Erythroblast (primary cell): ENCODE data around the gene AGR2.

Source experiments
- DNase-seq, 2 experiments: peaks; one replicate each; lab custom pipeline; 2025; lab: John Stamatoyannopoulos, UW
- GATA1 ChIP-seq: IDR thresholded peaks from 2 replicates; pipeline ENCODE4 v1.6.1; 2011; ENCODE audit warnings: low read depth, mild to moderate bottlenecking, control low read depth, low read length, moderate library complexity
- POLR2A ChIP-seq: IDR thresholded peaks from 2 replicates; pipeline ENCODE4 v1.6.1; 2011; ENCODE audit warnings: mild to moderate bottlenecking, low read length

The AGR2 gene

GRCh38 chr7:16803125-16803524 lies 1.7 kb downstream of the AGR2 start:
- TF ChIP-seq POLR2A (no peak), GATA1 (no peak)
- no peak for DNase-seq

- TF ChIP-seq POLR2A, result no peak
- no peak for TF ChIP-seq GATA1
- DNase-seq, result no peak
Observed at GRCh38 chr7:16801579-16801978, 3.2 kb downstream of the AGR2 start.

- TF ChIP-seq GATA1 (no peak), POLR2A (no peak)
- DNase-seq, result peak; percentile 56 to 69
Observed at GRCh38 chr7:16801111-16801542, 3.7 kb downstream of the AGR2 start.

GRCh38 chr7:16795624-16796023 lies 9.2 kb downstream of the AGR2 start:
- no peak for DNase-seq
- TF ChIP-seq POLR2A, result no peak
- no peak for TF ChIP-seq GATA1

GRCh38 chr7:16794986-16795385 lies 9.8 kb downstream of the AGR2 start:
- TF ChIP-seq POLR2A, result no peak
- TF ChIP-seq GATA1, result no peak
- no peak for DNase-seq

- peak; percentile 53 to 76 for DNase-seq
Observed at GRCh38 chr7:16791905-16792698, 12.7 kb downstream of the AGR2 start.

GRCh38 chr7:16791071-16791470 lies 13.7 kb downstream of the AGR2 start:
- no peak for DNase-seq
- no peak for TF ChIP-seq GATA1
- TF ChIP-seq POLR2A, result no peak

More at GRCh38 chr7:16791905-16792698, 12.7 kb downstream of the AGR2 start:
- TF ChIP-seq GATA1 (no peak), POLR2A (no peak)

GRCh38 chr7:16787127-16787526 lies 17.7 kb downstream of the AGR2 start:
- TF ChIP-seq GATA1 (no peak), POLR2A (no peak)
- no peak for DNase-seq

GRCh38 chr7:16786257-16786656 lies 18.5 kb downstream of the AGR2 start:
- TF ChIP-seq POLR2A (no peak), GATA1 (no peak)
- no peak for DNase-seq

- TF ChIP-seq POLR2A, result no peak
- TF ChIP-seq GATA1, result no peak
- no peak for DNase-seq
Observed at GRCh38 chr7:16785846-16786245, 19.0 kb downstream of the AGR2 start.

GRCh38 chr7:16785321-16785720 lies 19.5 kb downstream of the AGR2 start:
- DNase-seq, result no peak
- TF ChIP-seq POLR2A, result no peak
- TF ChIP-seq GATA1, result no peak

- no peak for DNase-seq
- TF ChIP-seq GATA1 (no peak), POLR2A (no peak)
Observed at GRCh38 chr7:16780596-16780995, 24.2 kb downstream of the AGR2 start.

- no peak for DNase-seq
- TF ChIP-seq POLR2A, result no peak
- TF ChIP-seq GATA1, result no peak
Observed at GRCh38 chr7:16779051-16779450, 25.7 kb downstream of the AGR2 start.

- TF ChIP-seq GATA1 (no peak), POLR2A (no peak)
- no peak for DNase-seq
Observed at GRCh38 chr7:16778476-16778875, 26.3 kb downstream of the AGR2 start.

GRCh38 chr7:16776053-16776452 lies 28.7 kb downstream of the AGR2 start:
- no peak for TF ChIP-seq GATA1
- no peak for TF ChIP-seq POLR2A
- no peak for DNase-seq
